SK-N-SH (cell line): ENCODE results near the gene RNU11.

Source experiments
- ELF1 ChIP-seq: IDR thresholded peaks from 2 replicates; pipeline ENCODE4 v1.4.0; 2012
- MXI1 ChIP-seq: IDR thresholded peaks from 2 replicates; pipeline ENCODE4 v1.6.1; 2012; ENCODE audit warnings: mild to moderate bottlenecking, low read depth, low read length, improper control_type of control experiment
- RAD21 ChIP-seq: IDR thresholded peaks from 2 replicates; pipeline ENCODE4 v1.6.1; 2012; ENCODE audit warnings: mild to moderate bottlenecking, low read length
- TF ChIP-seq, protein P1 (sequence below): IDR thresholded peaks from 2 replicates; pipeline ENCODE4 v1.4.0; 2012; ENCODE audit warnings: low read depth, borderline replicate concordance
- TF ChIP-seq, protein P2 (sequence below): fragments of 200-600 bp; sonication (generic); IDR thresholded peaks from 2 replicates; pipeline ENCODE4 v1.6.1; 2017; ENCODE audit warnings: antibody characterized with exemption, mild to moderate bottlenecking, moderate library complexity

DNA sequence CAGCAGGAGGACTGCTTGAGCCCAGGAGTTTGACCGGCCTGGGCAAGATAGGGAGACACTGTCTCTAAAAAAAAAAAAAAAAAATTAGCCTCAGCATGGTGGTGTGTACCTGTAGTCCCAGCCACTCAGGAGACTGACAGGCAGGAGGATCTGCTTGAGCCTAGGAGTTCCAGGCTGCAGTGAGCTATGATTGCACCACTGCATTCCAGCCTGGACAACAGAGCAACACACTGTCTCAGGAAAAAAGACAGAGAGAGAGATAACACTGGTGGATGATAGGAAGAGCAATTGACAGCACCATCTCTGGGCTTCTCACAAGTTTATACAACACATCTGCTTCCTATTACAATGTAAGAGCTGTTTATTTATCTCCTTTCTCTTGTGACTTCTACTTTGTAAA lies 2.4 kb upstream of the RNU11 start:
- TF ChIP-seq MXI1, result 0 out of 2 replicates have a peak, but pooled peaks have one; percentile 28
- TF ChIP-seq, protein P1, sequence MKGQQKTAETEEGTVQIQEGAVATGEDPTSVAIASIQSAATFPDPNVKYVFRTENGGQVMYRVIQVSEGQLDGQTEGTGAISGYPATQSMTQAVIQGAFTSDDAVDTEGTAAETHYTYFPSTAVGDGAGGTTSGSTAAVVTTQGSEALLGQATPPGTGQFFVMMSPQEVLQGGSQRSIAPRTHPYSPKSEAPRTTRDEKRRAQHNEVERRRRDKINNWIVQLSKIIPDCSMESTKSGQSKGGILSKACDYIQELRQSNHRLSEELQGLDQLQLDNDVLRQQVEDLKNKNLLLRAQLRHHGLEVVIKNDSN, result no peak
- TF ChIP-seq, protein P2, sequence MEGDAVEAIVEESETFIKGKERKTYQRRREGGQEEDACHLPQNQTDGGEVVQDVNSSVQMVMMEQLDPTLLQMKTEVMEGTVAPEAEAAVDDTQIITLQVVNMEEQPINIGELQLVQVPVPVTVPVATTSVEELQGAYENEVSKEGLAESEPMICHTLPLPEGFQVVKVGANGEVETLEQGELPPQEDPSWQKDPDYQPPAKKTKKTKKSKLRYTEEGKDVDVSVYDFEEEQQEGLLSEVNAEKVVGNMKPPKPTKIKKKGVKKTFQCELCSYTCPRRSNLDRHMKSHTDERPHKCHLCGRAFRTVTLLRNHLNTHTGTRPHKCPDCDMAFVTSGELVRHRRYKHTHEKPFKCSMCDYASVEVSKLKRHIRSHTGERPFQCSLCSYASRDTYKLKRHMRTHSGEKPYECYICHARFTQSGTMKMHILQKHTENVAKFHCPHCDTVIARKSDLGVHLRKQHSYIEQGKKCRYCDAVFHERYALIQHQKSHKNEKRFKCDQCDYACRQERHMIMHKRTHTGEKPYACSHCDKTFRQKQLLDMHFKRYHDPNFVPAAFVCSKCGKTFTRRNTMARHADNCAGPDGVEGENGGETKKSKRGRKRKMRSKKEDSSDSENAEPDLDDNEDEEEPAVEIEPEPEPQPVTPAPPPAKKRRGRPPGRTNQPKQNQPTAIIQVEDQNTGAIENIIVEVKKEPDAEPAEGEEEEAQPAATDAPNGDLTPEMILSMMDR, result no peak
- TF ChIP-seq ELF1, result no peak
- no peak for TF ChIP-seq RAD21
